WTC11 (cell line): Measurements from ENCODE around the gene TAF4.

Experiments used
- ATF2 ChIP-seq: sonication (generic); formaldehyde crosslinking; IDR thresholded peaks from 2 replicates; pipeline ENCODE4 v1.8.1; 2022; ENCODE audit warnings: low read depth, missing genetic modification reagents, borderline replicate concordance
- CTCF ChIP-seq: fragments of 200-600 bp; IDR thresholded peaks from 2 replicates; pipeline ENCODE4 v1.8.0; 2022; ENCODE audit warnings: antibody characterized with exemption
- E2F4 ChIP-seq: sonication (generic); formaldehyde crosslinking; IDR thresholded peaks from 2 replicates; pipeline ENCODE4 v1.8.1; 2022; ENCODE audit warnings: low read depth, mild to moderate bottlenecking, moderate library complexity, missing genetic modification reagents, borderline replicate concordance
- ELF4 ChIP-seq: sonication (generic); formaldehyde crosslinking; IDR thresholded peaks from 2 replicates; pipeline ENCODE4 v1.8.1; 2022; ENCODE audit warnings: low read depth, mild to moderate bottlenecking, moderate library complexity, missing genetic modification reagents
- IRF1 ChIP-seq: sonication (generic); formaldehyde crosslinking; IDR thresholded peaks from 2 replicates; pipeline ENCODE4 v1.8.0; 2023; ENCODE audit warnings: missing genetic modification reagents
- NR2C2 ChIP-seq: sonication (generic); formaldehyde crosslinking; IDR thresholded peaks from 2 replicates; pipeline ENCODE4 v1.8.0; 2022; ENCODE audit warnings: mild to moderate bottlenecking, missing genetic modification reagents
- SP1 ChIP-seq: sonication (generic); formaldehyde crosslinking; conservative IDR thresholded peaks from 2 replicates; pipeline ENCODE4 v1.8.1; 2022; ENCODE audit warnings: missing genetic modification reagents
- TCF7 ChIP-seq: sonication (generic); formaldehyde crosslinking; IDR thresholded peaks from 2 replicates; pipeline ENCODE4 v1.8.0; 2022; ENCODE audit warnings: mild to moderate bottlenecking, low read depth, missing genetic modification reagents, moderate library complexity

- TF ChIP-seq CTCF, result no peak
- TF ChIP-seq ATF2, result no peak
- TF ChIP-seq NR2C2 (CRISPR knock-in tag), result no peak
- TF ChIP-seq TCF7, result no peak
- no peak for TF ChIP-seq SP1 (CRISPR knock-in tag)
- no peak for TF ChIP-seq E2F4 (CRISPR knock-in tag)
- TF ChIP-seq ELF4 (CRISPR knock-in tag), result no peak
- TF ChIP-seq IRF1 (CRISPR knock-in tag), result no peak
These were observed 91.4 kb downstream of the TAF4 start for GRCh38 chr20:61974357-61974665.
